Left ventricle myocardium inferior (tissue), 1 donor: ENCODE results near the gene ZFP28. TPM values are rescaled to one million over a fixed set of nuclear protein-coding genes. Genes with fewer than 3 reads are reported as not detected.

Source experiments
- DNase-seq: peaks from one replicate; pipeline ENCODE4 v3.0.0-alpha.2; 2020
- H3K27ac ChIP-seq: fragments of 200-600 bp; replicated peaks from 2 replicates; pipeline ENCODE4 v1.8.0; 2021
- H3K27me3 ChIP-seq: fragments of 200-600 bp; 2 replicates; pipeline ENCODE4 v1.8.0; 2021; ENCODE audit warnings: low read depth
- H3K36me3 ChIP-seq: fragments of 200-600 bp; 2 replicates; pipeline ENCODE4 v1.8.0; 2021
- H3K4me1 ChIP-seq: fragments of 200-600 bp; 2 replicates; pipeline ENCODE4 v1.8.0; 2021
- H3K4me3 ChIP-seq: fragments of 200-600 bp; 2 replicates; pipeline ENCODE4 v1.8.0; 2021; ENCODE audit warnings: mild to moderate bottlenecking, moderate library complexity
- H3K9me3 ChIP-seq: fragments of 200-600 bp; replicated peaks from 2 replicates; pipeline ENCODE4 v1.8.0; 2021
- CTCF ChIP-seq: fragments of 200-600 bp; IDR thresholded peaks from 2 replicates; pipeline ENCODE4 v1.8.0; 2021; ENCODE audit warnings: antibody characterized with exemption, mild to moderate bottlenecking, borderline replicate concordance
- intact Hi-C: fragments of 100-400 bp; cut with micrococcal nuclease; formaldehyde crosslinking; loops from one replicate; pipeline ENCODE4 v1.11.0; 2022
- total RNA-seq: library from RNA; stranded (reverse); fragmentation: NEBNext Ultra II Directional; extraction: Animal tissue kit (Norgen Biotek cat#: 25700); gene quantifications from one replicate; pipeline ENCODE4 v1.2.1, GENCODE V29; 2021
- donor health status: DM: no; HTN: yes; CAD: no; lungs with severe emphysema.

ZFP28 gene
- total RNA-seq, 1 donor from 2014 or later: 6.0 TPM

- H3K27me3 ChIP-seq: no peaks in the 10 kb centered on the region
- intact Hi-C loops: no loop called here
- no peak overlapping the region for H3K4me3 ChIP-seq
- no peak overlapping the region for H3K27ac ChIP-seq
- H3K4me1 ChIP-seq: no peaks in the 10 kb centered on the region
- H3K9me3 ChIP-seq: peaks cover 100% of the 10 kb centered on the region
- no peak for DNase-seq
- TF ChIP-seq CTCF: no peak
- H3K36me3 ChIP-seq: peaks cover 95% of the 10 kb centered on the region
These were observed 15.6 kb downstream of the ZFP28 start for GRCh38 chr19:56554272-56554869.

GRCh38 chr19:56562766-56563165 lies 24.0 kb downstream of the ZFP28 start:
- DNase-seq: no peak
- peaks cover 16% of the 10 kb centered on the region for H3K4me1 ChIP-seq
- TF ChIP-seq CTCF: no peak
- H3K27ac ChIP-seq: no peak overlapping the region
- H3K4me3 ChIP-seq: no peak overlapping the region
- H3K36me3 ChIP-seq: peaks cover 56% of the 10 kb centered on the region
- intact Hi-C loops: no loop called here
- H3K9me3 ChIP-seq: peaks cover 90% of the 10 kb centered on the region
- no peaks in the 10 kb centered on the region for H3K27me3 ChIP-seq

- peak overlapping the region; percentile 95 for H3K27ac ChIP-seq
- H3K27me3 ChIP-seq: no peaks in the 10 kb centered on the region
- peak; percentile 67 for DNase-seq
- peaks cover 77% of the 10 kb centered on the region for H3K36me3 ChIP-seq
- TF ChIP-seq CTCF: no peak
- peak overlapping the region; percentile 96 for H3K4me3 ChIP-seq
- H3K4me1 ChIP-seq: peaks cover 23% of the 10 kb centered on the region
- peaks cover 89% of the 10 kb centered on the region for H3K9me3 ChIP-seq
- intact Hi-C loops: no loop called here
These were observed 28.1 kb downstream of the ZFP28 start for GRCh38 chr19:56566904-56567273.

GRCh38 chr19:56567274-56568120 lies 28.7 kb downstream of the ZFP28 start, which contains the start of gene ZNF470:
TSS of gene ZNF470 (plus strand) at chr19:56567468. CDS start at chr19:56570312, 2,844 bp downstream.
- Histone ChIP-seq H3K9me3 (peaks cover 89% of the 10 kb centered on the region), H3K36me3 (peaks cover 82% of the 10 kb centered on the region)
- intact Hi-C loops: no loop called here

GRCh38 chr19:56572589-56572988 lies 33.8 kb downstream of the ZFP28 start:
- peaks cover 97% of the 10 kb centered on the region for H3K9me3 ChIP-seq

More at GRCh38 chr19:56567274-56568120, 28.7 kb downstream of the ZFP28 start, which contains the start of gene ZNF470:
- DNase-seq: peak; percentile 97
- peak within 1 kb of the TSS; percentile 95 for H3K27ac ChIP-seq
- TF ChIP-seq CTCF: no peak
- H3K4me3 ChIP-seq: peak within 1 kb of the TSS; percentile 96
- H3K27me3 ChIP-seq: no peaks in the 10 kb centered on the region
- H3K4me1 ChIP-seq: peaks cover 23% of the 10 kb centered on the region

More at GRCh38 chr19:56572589-56572988, 33.8 kb downstream of the ZFP28 start:
- intact Hi-C loops: no loop called here
- Histone ChIP-seq H3K36me3 (peaks cover 96% of the 10 kb centered on the region), H3K27ac (no peak overlapping the region), H3K4me1 (peaks cover 9% of the 10 kb centered on the region), H3K27me3 (no peaks in the 10 kb centered on the region), H3K4me3 (no peak overlapping the region)
- no peak for DNase-seq
- no peak for TF ChIP-seq CTCF
